SIG-M5 treated with dmso at 0.1 percent for 504 hours (cell line): ENCODE measurements around the gene CNOT2.
"Not testable (repeated sequence)": the region's sequence is repeated elsewhere in the genome, so short reads cannot be mapped to it uniquely, and the experiment has no call there.

Experiments
- DNase-seq: peaks from one replicate; lab custom pipeline; 2025; ENCODE audit not compliant: unreplicated experiment; lab: John Stamatoyannopoulos, UW

The CNOT2 gene

GRCh38 chr12:70364695-70365397 is 121.6 kb downstream of the CNOT2 start:
- DNase-seq: no peak

GRCh38 chr12:70365398-70365647 is 122.1 kb downstream of the CNOT2 start:
- DNase-seq: no peak

DNA sequence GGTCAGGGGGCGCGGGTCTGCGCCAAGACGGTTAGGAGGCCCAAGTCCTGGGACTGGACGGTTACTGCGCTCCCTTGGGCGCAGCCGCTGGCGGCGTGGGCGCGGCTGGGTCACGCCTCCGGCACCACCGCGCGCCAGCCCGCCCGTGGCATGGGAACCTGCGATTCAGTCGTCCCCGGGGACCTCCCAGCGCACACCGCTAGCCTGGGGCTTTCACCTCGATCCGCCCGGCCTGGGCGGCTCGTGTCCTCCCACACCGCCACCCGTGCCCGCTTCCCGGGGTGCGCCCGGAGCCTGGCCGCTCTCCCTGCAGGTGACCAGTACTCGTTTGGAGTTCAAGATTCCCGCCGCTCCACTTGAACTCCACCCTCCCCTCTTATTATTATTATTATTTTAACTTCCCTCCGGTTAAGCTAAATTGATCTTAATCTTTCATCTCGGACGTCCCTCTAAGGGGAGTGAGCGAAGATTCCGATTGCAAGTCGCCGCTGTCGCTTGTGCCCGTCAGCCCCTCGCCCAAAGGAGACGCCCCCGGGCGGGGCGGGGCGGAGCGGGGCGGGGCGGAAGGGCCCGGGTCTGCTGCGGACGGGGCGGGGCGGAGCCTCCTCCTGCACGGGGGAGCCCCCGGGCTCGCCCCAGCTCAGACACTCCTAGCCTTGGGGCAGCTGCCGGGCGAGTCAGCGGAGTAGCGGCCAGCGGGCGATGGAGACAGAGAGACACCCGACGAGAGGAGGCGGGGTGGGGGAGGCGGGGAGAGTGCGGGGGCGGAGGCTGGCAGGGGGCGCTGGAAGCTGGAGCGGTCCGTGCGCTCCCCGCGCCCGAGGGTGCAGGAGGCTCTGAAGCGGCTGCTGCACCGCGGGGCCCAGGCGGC is 122.7 kb downstream of the CNOT2 start, which contains the start of gene KCNMB4:
Gene KCNMB4, plus strand, starts transcription at position 643 of the 871 bp plus-strand sequence. CDS start 445 bp downstream, outside the sequence.
- peak; percentile 37 for DNase-seq

GRCh38 chr12:70366581-70367257 is 123.5 kb downstream of the CNOT2 start:
- peak; percentile 39 for DNase-seq

GRCh38 chr12:70367258-70368141 is 124.3 kb downstream of the CNOT2 start:
- no peak for DNase-seq

DNA sequence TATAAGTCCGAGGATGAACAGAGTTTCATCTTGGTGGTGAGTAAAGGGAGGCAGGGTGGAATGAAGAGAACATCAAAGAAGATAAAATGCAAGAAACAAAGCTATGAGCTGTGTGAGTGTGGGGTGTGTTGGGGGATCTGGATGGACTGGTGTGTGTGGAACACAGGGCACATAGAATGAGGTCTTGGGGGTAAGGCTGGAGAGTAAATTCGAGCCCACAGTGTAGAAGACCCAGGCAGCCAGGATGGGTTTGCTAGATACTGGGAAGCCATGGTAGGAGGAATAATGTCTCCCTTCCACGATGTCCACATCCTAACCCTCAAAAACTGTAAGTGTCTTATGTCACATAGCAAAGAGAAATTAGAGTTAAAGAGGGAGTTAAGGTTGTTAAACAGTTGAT is 129.6 kb downstream of the CNOT2 start:
- no peak for DNase-seq

DNA sequence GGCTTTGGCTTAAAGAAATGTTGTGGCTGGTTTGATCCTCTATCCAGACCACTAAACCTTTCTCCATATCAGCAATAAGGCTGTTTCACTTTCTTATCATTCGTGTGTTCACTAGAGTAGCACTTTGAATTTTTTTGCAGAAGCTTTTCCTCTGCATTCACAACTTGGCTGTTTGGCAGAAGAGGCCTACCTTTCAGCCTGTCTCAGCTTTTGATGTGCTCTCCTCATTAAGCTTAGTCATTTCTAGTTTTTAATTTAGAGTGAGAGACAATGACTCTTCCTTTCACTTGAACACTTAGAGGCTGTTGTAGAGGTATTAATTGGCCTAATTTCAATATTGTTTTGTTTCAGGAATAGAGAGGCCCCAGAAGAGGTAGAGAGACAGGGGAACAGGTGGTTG is 136.6 kb downstream of the CNOT2 start:
- DNase-seq: no peak

DNA sequence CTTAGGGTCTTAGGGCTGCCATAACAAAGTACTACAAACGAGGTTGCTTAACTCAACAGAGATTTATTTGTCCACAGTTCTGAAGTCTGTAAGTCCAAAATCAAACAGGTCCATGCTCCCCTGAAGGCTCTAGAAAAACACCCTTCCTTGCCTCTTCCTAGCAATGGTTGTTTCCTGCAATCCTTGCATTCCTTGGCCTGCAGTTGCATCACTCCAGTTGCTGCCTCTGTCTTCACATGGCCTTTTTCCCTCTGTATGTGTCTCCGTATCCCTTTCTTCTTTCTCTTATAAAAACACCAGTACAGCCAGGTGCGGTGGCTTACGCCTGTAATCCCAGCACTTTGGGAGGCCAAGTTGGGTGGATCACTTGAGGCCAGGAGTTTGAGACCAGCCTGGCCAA is 140.3 kb downstream of the CNOT2 start:
- DNase-seq: no peak

DNA sequence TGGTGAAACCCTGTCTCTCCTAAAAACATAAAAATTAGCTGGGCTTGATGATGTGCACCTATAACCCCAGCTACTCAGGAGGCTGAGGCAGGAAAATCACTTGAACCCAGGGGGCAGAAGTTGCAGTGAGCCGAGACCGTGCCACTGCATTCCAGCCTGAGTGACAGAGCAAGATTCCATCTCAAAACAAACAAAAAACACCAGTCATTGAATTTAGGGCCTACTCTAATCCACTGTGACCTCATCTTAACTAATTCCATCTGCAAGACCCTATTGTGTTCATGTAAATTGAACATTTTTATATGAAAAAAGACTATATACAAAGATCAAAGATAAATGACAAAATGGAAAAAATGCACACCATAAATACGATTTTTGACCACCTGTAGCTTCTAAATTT is 140.7 kb downstream of the CNOT2 start:
- DNase-seq: no peak

DNA sequence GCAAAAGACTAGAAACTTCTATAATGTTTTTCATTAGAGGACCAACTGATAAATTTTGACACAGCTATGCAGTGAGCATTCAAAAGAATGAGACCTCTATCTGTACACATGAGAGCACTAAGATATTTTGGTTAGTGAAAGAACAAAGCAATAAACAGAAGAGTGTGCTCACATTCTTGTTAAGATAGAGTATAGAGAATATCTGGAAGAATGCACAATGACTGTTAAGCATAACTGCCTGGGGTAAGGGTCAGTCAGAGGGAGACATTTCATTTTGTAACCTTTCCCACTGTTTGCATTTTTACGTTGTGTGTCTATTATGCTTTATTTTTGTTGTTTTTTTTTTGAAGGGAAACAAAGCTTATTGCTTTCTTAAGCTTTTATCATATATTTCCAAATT is 143.5 kb downstream of the CNOT2 start:
- no peak for DNase-seq

DNA sequence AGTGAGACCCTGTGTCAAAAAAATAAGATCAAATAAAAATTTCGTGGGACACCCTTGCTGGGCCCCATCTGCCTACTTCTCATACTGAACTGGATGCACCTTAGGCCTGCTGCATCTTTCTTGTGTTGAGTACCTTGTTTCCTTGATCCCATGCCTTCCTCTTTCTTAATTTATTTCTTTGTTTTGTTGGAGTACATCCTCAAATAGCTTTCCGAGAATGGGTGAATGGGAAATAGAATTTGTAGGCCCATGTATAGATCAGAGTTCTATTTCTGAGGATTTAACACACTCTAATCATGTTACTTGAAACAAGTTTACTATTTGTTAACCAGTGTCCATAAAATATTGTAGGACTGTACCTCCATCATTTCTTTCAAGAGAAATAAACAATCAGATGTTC is 146.4 kb downstream of the CNOT2 start:
- no peak for DNase-seq

- DNase-seq: not testable (repeated sequence)
Measured at GRCh38 chr12:70392631-70393030, 149.4 kb downstream of the CNOT2 start.

GRCh38 chr12:70393787-70394499 is 150.7 kb downstream of the CNOT2 start:
- DNase-seq: no peak

DNA sequence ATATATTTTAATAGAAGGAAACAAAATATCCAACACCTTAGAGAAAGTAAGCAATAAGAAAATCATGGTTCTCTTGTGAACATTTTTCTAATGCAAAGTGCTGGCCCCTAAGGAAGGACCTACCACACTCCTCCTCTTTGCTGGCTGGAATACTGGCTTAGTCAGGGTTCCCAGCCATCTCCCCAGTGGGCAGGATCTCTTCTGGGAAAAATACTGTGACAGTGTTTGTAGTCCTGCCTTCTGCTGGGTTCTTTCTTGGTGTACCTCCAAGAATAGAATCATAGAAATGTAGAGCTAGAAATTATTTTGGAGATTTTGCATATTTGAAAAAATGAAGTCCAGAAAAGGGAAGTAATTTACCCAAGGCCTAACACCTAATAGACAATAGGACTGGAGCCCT is 154.8 kb downstream of the CNOT2 start:
- no peak for DNase-seq

- no peak for DNase-seq
Measured at GRCh38 chr12:70398862-70399261, 155.6 kb downstream of the CNOT2 start.

DNA sequence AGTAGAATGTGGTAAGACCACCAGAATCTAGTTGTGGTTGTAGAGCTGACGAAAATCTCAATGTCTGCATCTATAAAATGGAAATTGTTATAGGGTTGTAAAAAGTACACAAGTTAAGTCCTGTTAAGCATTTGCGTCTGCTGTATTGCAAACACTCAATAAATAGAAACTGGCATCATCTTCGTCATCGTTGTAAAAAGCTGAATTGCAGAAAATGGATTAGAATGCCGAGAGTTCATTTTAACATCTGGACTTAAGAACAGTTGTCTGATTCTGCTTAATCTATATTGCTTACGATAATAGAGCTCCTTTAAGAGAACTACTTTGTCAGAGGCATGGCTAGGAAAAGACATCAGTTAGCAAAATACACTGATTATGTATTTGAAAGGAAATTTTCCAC is 156.1 kb downstream of the CNOT2 start:
- DNase-seq: no peak

DNA sequence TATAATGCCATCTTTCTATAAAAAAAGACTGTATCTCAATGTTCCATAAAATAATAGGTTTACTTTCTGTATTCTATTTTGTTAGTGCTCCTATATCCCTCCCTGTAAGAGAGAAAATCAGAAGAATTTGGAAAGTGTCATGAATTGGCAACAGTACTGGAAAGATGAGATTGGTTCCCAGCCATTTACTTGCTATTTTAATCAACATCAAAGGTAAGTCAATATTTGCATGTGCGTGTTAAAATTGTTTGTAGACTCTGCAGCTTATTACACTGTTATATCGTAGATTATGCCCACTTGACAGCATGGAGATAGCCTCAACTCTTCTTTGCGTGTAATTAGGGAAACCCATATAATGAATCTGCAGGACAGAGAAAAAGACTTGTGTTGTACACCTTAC is 156.9 kb downstream of the CNOT2 start:
- no peak for DNase-seq

DNA sequence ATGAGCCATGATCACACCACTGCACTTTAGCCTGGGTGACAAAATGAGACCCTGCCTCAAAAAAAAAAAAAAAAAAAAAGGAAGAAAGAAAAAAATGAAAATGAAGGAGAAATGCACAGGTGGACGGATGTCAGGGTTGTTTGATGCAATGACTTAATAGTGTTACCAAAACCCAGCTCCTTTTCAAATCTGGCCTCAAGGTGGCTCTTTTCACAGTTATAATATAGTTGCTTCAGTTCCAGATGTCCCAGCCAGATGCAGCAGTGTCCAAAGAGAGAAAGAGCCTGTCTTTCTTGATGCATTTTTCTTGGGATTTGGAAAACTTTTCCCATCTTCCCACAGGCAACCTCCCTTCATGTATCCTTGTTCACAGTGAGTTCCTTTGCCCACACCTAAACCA is 159.4 kb downstream of the CNOT2 start:
- peak; percentile 20 for DNase-seq

DNA sequence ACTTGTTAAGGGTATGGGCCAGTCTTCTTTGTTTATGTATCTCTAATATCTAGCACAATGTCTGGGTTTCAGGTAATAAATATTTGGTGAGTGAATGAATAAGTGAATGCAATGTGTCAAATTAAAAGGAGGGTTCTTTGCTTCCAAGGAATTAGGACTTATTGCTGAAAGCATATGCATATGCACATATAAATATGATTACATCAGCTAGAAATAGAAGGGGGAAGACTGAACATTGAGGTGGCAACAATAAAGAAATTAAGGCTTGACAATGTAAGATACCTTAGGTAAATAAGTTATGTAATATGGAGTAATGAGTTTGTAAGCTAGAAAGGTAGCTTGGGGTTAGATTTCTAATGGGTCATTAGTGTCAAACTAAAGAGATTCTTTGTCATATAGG is 160.6 kb downstream of the CNOT2 start:
- DNase-seq: no peak
